ENCODE results near the gene ZNF146. TPM values are rescaled to one million over a fixed set of nuclear protein-coding genes. Genes with fewer than 3 reads are reported as not detected.

Gene ZNF146
- total and polyA plus RNA-seq, 2 of the 8 experiments (the other 6 are each of a cell fraction or from before 2014, with no cell fraction given) = 27.0 to 161 TPM

DNA sequence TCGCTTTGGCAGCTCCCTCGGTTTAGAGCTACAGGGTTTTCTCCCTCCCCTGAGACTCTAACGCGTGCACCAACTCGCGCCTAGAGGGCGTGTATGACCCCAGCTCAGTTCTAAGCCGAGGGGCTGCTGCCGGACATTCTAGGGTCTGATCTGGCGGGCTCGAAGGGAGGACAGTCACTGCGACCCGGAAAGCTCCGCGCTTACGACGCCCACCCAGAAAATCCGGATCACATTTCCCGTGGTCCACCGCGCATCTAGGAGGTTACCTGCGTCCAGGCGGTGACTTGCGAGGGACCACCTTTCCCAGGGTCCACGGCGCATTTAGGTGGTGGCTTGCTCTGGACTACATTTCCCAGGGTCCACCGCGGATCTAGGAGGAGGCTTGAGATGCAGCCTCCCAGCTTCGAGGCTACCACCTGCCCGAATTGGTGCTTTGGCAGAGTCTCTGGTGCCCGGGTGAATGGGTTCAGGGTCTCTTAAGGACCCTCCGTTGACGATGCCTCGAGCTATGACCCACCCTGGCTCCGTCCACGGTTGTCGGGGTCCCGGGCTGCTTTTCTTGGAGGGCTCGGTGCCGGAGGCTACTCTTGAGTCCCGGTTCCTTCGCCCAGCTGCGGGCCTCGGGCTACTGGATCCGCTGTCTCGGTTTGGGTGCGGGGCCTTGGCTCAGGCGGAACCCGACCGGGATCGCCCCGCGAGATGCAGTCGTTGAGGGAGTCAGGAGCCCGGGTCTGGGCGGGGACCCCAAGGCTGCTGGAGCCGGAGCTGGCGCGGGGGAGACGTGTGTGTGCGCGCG is 30.5 kb downstream of the ZNF146 start (continued):
- no peak for TF ChIP-seq NANOG (IDR thresholded peaks at IDR 0.05; ENCODE audit: insufficient read depth, low read depth, low read length, poor library complexity, severe bottlenecking)
- TF ChIP-seq FOSL1 (IDR thresholded peaks at IDR 0.05; ENCODE audit: insufficient read depth, low read depth, low read length) = no peak
- TF ChIP-seq ZNF274 (IDR thresholded peaks at IDR 0.05; ENCODE audit: borderline replicate concordance, extremely low read depth, low read length) = no peak
- no peak for TF ChIP-seq SP1 (IDR thresholded peaks at IDR 0.05; ENCODE audit: low read depth, low read length)
- TF ChIP-seq BRCA1 (IDR thresholded peaks at IDR 0.05; ENCODE audit: low read depth, low read length) = no peak
- TF ChIP-seq, protein P1, sequence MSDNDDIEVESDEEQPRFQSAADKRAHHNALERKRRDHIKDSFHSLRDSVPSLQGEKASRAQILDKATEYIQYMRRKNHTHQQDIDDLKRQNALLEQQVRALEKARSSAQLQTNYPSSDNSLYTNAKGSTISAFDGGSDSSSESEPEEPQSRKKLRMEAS (IDR thresholded peaks at IDR 0.05) = peak; percentile 97
- TF ChIP-seq, protein P2, sequence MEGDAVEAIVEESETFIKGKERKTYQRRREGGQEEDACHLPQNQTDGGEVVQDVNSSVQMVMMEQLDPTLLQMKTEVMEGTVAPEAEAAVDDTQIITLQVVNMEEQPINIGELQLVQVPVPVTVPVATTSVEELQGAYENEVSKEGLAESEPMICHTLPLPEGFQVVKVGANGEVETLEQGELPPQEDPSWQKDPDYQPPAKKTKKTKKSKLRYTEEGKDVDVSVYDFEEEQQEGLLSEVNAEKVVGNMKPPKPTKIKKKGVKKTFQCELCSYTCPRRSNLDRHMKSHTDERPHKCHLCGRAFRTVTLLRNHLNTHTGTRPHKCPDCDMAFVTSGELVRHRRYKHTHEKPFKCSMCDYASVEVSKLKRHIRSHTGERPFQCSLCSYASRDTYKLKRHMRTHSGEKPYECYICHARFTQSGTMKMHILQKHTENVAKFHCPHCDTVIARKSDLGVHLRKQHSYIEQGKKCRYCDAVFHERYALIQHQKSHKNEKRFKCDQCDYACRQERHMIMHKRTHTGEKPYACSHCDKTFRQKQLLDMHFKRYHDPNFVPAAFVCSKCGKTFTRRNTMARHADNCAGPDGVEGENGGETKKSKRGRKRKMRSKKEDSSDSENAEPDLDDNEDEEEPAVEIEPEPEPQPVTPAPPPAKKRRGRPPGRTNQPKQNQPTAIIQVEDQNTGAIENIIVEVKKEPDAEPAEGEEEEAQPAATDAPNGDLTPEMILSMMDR (IDR thresholded peaks at IDR 0.05; ENCODE audit: control extremely low read depth in 1 of 3, insufficient read depth in 1 of 3, low read depth in 1 of 3, low read length in 3 of 3) = peak; percentile 34 to 47 (median 46)
- TF ChIP-seq CREB1 (IDR thresholded peaks at IDR 0.05) = no peak
- TF ChIP-seq RFX5 (IDR thresholded peaks at IDR 0.05; ENCODE audit: borderline replicate concordance, low read depth, low read length) = no peak
- TF ChIP-seq KDM4A (IDR thresholded peaks at IDR 0.05; ENCODE audit: low read depth, low read length, severe bottlenecking) = peak; percentile 93
- peak; percentile 71 to 74; a peak in 1 of 4 replicates for TF ChIP-seq SIN3A (conservative IDR thresholded peaks at IDR 0.05 in 1 of 2, IDR thresholded peaks at IDR 0.05 in 1 of 2; ENCODE audit: low read depth in 1 of 2, low read length in 2 of 2)
- no peak for TF ChIP-seq SP2 (IDR thresholded peaks at IDR 0.05; ENCODE audit: low read length)
- no peak for TF ChIP-seq HDAC6 (IDR thresholded peaks at IDR 0.05; ENCODE audit: low read depth, low read length)
- no peak for TF ChIP-seq CTBP2 (IDR thresholded peaks at IDR 0.05; ENCODE audit: borderline replicate concordance, insufficient read depth, insufficient read length, low read length)
- TF ChIP-seq GABPA (IDR thresholded peaks at IDR 0.05; ENCODE audit: borderline replicate concordance, insufficient read depth, low read length) = 0 out of 2 replicates have a peak, but pooled peaks have one; percentile 33
- TF ChIP-seq CEBPB (IDR thresholded peaks at IDR 0.05; ENCODE audit: low read depth, low read length) = no peak
- TF ChIP-seq TAF1 (IDR thresholded peaks at IDR 0.05; ENCODE audit: low read depth, low read length) = peak; percentile 62; the same call in 1 of the 2 replicates
- TF ChIP-seq, protein P3, sequence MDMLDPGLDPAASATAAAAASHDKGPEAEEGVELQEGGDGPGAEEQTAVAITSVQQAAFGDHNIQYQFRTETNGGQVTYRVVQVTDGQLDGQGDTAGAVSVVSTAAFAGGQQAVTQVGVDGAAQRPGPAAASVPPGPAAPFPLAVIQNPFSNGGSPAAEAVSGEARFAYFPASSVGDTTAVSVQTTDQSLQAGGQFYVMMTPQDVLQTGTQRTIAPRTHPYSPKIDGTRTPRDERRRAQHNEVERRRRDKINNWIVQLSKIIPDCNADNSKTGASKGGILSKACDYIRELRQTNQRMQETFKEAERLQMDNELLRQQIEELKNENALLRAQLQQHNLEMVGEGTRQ (IDR thresholded peaks at IDR 0.05; ENCODE audit: low read length) = no peak
- no peak for TF ChIP-seq SAP30 (IDR thresholded peaks at IDR 0.05; ENCODE audit: insufficient read depth, insufficient replicate concordance, low read length)
- TF ChIP-seq TCF12 (IDR thresholded peaks at IDR 0.05; ENCODE audit: low read depth, low read length) = 0 out of 2 replicates have a peak, but pooled peaks have one; percentile 55
